ENCODE results near the gene TTC34. TPM values are rescaled to one million over a fixed set of nuclear protein-coding genes. Genes with fewer than 3 reads are reported as not detected.

The TTC34 gene
- total RNA-seq, 6 experiments from 2014 or later: 0.06 to 0.23 (median 0.18) TPM; not detected in 1

GRCh38 chr1:2808831-2809605 lies 7.5 kb upstream of the TTC34 start:
- DNase-seq: no peak
- H3K27me3 ChIP-seq: no peaks in the 10 kb centered on the region

GRCh38 chr1:2808386-2808705 lies 6.9 kb upstream of the TTC34 start:
- DNase-seq (no peak), ATAC-seq (no peak)
- no peak overlapping the region for H3K4me3 ChIP-seq
- H3K4me1 ChIP-seq: no peaks in the 10 kb centered on the region
- H3K9me3 ChIP-seq: no peaks in the 10 kb centered on the region
- intact Hi-C loops (cut with DNase I): no loop called here
- H3K36me3 ChIP-seq: no peaks in the 10 kb centered on the region
- H3K27ac ChIP-seq: no peak overlapping the region
- TF ChIP-seq POLR2A (IDR thresholded peaks at IDR 0.05): no peak
- TF ChIP-seq CTCF (IDR thresholded peaks at IDR 0.05): no peak
- no CpG with 5 or more reads among the region's 10 CpGs for WGBS (ENCODE audit: insufficient coverage, low coverage, low lambda C conversion rate, missing lambda C conversion rate)
- no peaks in the 10 kb centered on the region for H3K27me3 ChIP-seq

More at GRCh38 chr1:2808831-2809605, 7.5 kb upstream of the TTC34 start:
- Histone ChIP-seq H3K9me3 (no peaks in the 10 kb centered on the region), H3K36me3 (no peaks in the 10 kb centered on the region), H3K27ac (no peak overlapping the region), H3K4me3 (no peak overlapping the region), H3K4me1 (no peaks in the 10 kb centered on the region)
- WGBS (ENCODE audit: insufficient coverage, low coverage, low lambda C conversion rate, missing lambda C conversion rate): 78% methylated on average over 5 of the region's 34 CpGs
- no peak for ATAC-seq
- TF ChIP-seq POLR2A (IDR thresholded peaks at IDR 0.05) (no peak), CTCF (IDR thresholded peaks at IDR 0.05) (no peak)
- intact Hi-C loops (cut with DNase I): no loop called here

- Histone ChIP-seq H3K4me1 (no peaks in the 10 kb centered on the region), H3K27ac (no peak overlapping the region), H3K36me3 (no peaks in the 10 kb centered on the region), H3K27me3 (no peaks in the 10 kb centered on the region), H3K9me3 (no peaks in the 10 kb centered on the region), H3K4me3 (no peak overlapping the region)
- 52% methylated on average over 6 of the region's 30 CpGs for WGBS (ENCODE audit: insufficient coverage, low coverage, low lambda C conversion rate, missing lambda C conversion rate)
- no peak for ATAC-seq
- no peak for TF ChIP-seq POLR2A (IDR thresholded peaks at IDR 0.05)
- no peak for TF ChIP-seq CTCF (IDR thresholded peaks at IDR 0.05)
- DNase-seq: no peak
- intact Hi-C loops (cut with DNase I): no loop called here
These were observed 6.3 kb upstream of the TTC34 start for GRCh38 chr1:2807678-2808385.

GRCh38 chr1:2807036-2807435 lies 5.5 kb upstream of the TTC34 start:
- peak in 1 of 3 donors; percentile 25 for DNase-seq
- no peak for ATAC-seq
- intact Hi-C loops (cut with DNase I): no loop called here

More at GRCh38 chr1:2807036-2807435, 5.5 kb upstream of the TTC34 start:
- Histone ChIP-seq H3K4me1 (no peaks in the 10 kb centered on the region), H3K4me3 (no peak overlapping the region), H3K9me3 (no peaks in the 10 kb centered on the region), H3K27ac (no peak overlapping the region), H3K27me3 (no peaks in the 10 kb centered on the region), H3K36me3 (no peaks in the 10 kb centered on the region)
- 53% methylated on average over 6 of the region's 8 CpGs for WGBS (ENCODE audit: insufficient coverage, low coverage, low lambda C conversion rate, missing lambda C conversion rate)
- TF ChIP-seq CTCF (IDR thresholded peaks at IDR 0.05): no peak
